Measurements from ENCODE around the gene NPAS2.

Gene NPAS2

DNA sequence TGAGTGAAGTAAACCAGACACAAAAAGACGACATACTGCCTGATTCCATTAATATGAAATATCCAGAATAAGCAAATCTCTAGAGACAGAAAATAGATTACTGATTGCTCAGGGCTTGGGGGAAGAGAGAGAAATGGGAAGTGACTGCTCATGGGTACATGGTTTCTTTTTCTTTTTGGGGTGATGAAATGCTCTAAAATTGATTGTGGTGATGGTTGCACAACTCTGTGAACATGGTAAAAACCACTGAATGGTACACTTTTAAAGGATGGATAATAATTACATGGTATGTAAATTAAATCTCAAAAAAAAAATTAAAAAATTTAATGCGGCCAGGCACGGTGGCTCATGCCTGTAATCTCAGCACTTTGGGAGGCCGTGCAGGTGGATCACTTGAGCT, 221.5 kb downstream of the NPAS2 start:
- no peak for FAIRE-seq
- DNase-seq (ENCODE audit: low spot score): no peak

DNA sequence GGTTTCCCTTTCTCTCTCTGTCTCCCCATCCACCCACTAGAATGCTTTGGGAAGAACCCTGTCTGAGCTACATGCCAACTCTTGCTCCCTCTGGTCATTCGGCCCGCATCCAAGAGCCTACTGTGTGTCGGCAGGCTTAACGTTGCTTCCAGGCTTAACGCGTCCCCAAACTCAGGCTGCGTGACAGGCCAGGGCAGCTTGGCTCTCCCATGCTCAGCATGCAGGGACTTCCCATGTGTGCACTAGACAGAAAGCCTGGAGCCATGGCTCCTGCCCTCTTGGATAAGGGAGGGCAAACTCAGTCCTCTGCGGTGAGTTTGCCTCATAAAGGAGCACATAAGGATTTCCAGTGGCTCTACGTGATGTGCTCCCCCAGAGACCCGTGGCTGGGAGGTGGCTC, 225.4 kb downstream of the NPAS2 start:
- FAIRE-seq (no peak), DNase-seq (ENCODE audit: low spot score) (no peak)
